ENCODE measurements around the gene TEX26.

The TEX26 gene

DNA sequence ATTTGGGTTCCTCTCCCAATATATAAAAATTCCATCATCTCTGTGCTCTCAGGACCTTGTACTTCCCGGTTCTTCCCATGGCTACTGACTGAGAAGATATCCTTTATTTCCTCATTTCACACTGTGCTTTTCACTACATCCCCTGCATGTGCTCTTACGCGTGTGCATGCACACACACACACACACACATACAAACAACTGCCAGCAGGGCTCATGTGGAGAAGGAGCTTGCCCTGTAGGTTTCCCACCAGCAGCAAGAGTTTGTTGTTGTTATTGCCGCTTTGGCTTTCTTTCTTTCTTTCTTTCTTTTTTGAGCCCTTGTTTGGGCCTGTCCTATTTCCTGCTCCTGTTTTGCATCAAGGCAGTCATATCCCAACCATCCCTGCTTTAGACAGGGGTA is 43.6 kb downstream of the TEX26 start:
- no peak for DNase-seq (ENCODE audit: low read depth)
- no peak for TF ChIP-seq POLR2A (IDR thresholded peaks at IDR 0.05; ENCODE audit: extremely low read depth, insufficient read length)
- no peak for TF ChIP-seq CTCF (IDR thresholded peaks at IDR 0.05; ENCODE audit: low read depth, low read length)
- TF ChIP-seq MYC (IDR thresholded peaks at IDR 0.05; ENCODE audit: low read depth, low read length): no peak
- TF ChIP-seq, protein P1, sequence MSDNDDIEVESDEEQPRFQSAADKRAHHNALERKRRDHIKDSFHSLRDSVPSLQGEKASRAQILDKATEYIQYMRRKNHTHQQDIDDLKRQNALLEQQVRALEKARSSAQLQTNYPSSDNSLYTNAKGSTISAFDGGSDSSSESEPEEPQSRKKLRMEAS (IDR thresholded peaks at IDR 0.05; ENCODE audit: low read depth, low read length): no peak
- no peak overlapping the region for H3K4me3 ChIP-seq (ENCODE audit: low read depth, low read length)

DNA sequence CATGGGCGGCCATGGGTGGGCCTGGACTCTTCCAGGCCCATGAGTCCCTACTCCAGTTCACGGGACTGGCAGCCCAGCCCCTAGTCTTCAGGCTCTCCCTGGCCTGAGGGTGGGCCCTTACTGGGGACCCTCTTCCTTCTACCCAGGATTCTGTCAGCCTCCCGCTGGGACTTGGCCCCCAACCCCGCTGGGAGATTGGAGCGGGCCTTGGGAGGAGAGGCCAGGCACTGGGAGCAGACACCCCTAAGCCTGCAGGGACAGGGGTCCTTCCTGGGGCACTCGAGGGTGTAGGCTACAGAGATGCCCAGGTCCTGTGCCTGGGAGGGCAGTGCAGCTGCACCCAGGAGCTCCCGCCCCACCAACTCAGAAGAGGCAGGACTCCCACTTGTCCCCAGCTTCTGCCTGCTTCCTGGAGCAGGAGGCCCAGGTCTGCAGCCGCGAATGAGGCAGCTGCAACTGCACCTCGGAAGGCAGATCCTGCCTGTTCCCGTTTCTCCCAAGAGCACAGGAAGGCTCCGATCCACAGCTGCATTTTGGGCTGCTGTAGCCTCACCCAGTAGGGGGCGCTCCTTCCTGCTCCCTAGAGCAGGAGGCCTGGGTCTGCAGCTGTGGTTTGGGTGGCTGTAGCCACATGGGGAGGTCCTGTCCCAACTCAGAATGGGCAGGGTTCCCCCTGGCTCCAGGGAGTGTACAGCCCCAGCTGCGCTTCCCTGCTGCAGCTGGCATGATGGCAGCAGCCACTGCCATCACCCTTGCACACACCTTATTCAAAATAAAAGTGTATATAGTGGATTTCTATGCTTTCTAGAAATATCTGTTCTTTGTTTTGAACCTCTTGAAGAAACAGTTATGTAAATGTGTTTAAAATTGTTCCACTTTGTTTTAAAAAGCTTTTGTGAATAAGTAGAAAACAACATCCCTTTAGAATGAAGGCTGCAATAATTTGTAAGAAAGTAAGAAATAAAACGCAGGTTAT is 46.8 kb downstream of the TEX26 start:
- TF ChIP-seq, protein P1 (IDR thresholded peaks at IDR 0.05; ENCODE audit: low read depth, low read length): no peak
- peak; percentile 87 for TF ChIP-seq CTCF (IDR thresholded peaks at IDR 0.05; ENCODE audit: low read depth, low read length)
- no peak overlapping the region for H3K4me3 ChIP-seq (ENCODE audit: low read depth, low read length)
- peak; percentile 61 for DNase-seq (ENCODE audit: low read depth)

GRCh38 chr13:30982506-30982905 is 50.0 kb downstream of the TEX26 start:
- TF ChIP-seq POLR2A (IDR thresholded peaks at IDR 0.05; ENCODE audit: extremely low read depth, insufficient read length) (no peak), CTCF (IDR thresholded peaks at IDR 0.05; ENCODE audit: low read depth, low read length) (no peak), MYC (IDR thresholded peaks at IDR 0.05; ENCODE audit: low read depth, low read length) (no peak)
- TF ChIP-seq, protein P1 (IDR thresholded peaks at IDR 0.05; ENCODE audit: low read depth, low read length): no peak
- no peak for DNase-seq (ENCODE audit: low read depth)
- no peak overlapping the region for H3K4me3 ChIP-seq (ENCODE audit: low read depth, low read length)

DNA sequence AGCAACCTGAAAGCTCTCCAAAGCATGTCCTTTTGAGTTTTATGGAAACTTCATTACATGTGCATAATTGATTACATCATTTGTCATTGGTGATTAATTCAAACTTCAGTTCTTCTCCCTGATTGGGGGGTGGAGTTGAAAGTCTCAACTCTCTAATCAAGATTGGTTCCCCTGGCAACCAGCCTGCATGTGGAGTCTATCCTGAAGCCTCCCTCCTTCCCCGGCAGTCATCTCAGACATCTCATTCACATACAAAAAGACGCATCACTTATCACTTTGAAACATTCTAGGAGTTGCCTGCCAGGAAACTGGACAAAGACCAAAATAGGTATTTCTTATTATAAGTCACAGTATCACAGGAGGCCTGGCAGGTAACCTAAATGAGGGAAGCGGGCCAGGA is 50.5 kb downstream of the TEX26 start:
- TF ChIP-seq, protein P1 (IDR thresholded peaks at IDR 0.05; ENCODE audit: low read depth, low read length): no peak
- TF ChIP-seq MYC (IDR thresholded peaks at IDR 0.05; ENCODE audit: low read depth, low read length): no peak
- TF ChIP-seq POLR2A (IDR thresholded peaks at IDR 0.05; ENCODE audit: extremely low read depth, insufficient read length): no peak
- no peak for TF ChIP-seq CTCF (IDR thresholded peaks at IDR 0.05; ENCODE audit: low read depth, low read length)
- DNase-seq (ENCODE audit: low read depth): no peak
- H3K4me3 ChIP-seq (ENCODE audit: low read depth, low read length): no peak overlapping the region

DNA sequence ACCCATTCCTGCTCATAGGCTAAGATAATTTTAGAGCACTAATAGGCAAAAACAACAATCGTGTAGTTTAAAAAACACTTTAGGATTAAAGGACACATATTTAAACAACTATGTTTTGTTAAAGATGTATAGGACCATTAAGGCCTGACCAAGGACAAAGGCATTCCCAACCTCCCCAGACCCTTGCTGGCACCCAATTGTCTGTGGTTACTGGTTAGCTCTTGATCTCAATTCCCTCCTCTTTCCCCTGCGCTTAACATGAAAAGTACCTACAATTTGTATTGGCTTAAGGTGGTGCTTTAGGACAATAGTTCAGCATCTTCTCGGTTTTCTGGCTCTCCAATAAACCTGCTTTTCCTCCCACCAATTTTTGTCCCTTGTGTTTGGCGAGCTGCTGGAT is 51.0 kb downstream of the TEX26 start:
- no peak overlapping the region for H3K4me3 ChIP-seq (ENCODE audit: low read depth, low read length)
- TF ChIP-seq, protein P1 (IDR thresholded peaks at IDR 0.05; ENCODE audit: low read depth, low read length): no peak
- TF ChIP-seq CTCF (IDR thresholded peaks at IDR 0.05; ENCODE audit: low read depth, low read length): no peak
- no peak for TF ChIP-seq MYC (IDR thresholded peaks at IDR 0.05; ENCODE audit: low read depth, low read length)
- no peak for TF ChIP-seq POLR2A (IDR thresholded peaks at IDR 0.05; ENCODE audit: extremely low read depth, insufficient read length)

More for the DNA sequence above, 51.0 kb downstream of the TEX26 start:
- DNase-seq (ENCODE audit: low read depth): no peak
